NCI-H1048 (cell line): ENCODE data around the gene MPPE1.
"Not testable (repeated sequence)": the region's sequence is repeated elsewhere in the genome, so short reads cannot be mapped to it uniquely, and the experiment has no call there.

ENCODE experiments used
- DNase-seq: peaks from one replicate; lab custom pipeline; 2025; lab: John Stamatoyannopoulos, UW

The MPPE1 gene

DNA sequence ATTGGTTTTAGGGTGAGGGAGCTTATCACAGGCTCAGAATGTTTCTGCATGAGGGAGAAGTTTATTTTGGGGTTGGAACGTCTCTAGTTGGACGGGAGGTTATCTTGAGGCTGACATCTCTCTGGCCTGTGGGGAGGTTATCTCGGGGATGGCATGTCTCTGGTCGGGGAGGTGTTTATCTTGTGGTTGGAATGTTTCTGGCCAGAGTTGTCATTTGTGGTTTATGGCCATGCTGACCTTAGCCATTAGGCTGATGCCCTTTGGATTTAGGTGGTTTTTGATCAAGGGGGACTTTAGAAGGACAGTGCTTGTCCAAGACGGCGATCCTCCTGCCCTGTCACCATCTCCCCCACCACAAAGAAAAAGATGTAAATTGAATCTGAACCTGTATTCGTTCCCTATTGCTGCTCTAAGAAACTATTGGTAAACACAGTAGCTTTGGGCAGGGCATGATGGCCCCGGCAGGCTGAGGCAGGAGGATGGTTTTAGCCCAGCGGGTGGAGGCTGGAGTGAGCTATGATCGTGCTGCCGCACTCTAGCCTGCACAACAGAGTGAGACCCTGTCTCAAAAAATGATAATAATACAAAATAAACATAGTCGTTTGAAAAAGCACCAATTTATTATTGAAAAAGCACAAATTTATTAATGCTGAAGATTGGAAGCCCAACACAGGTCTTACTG, 17.8 kb upstream of the MPPE1 start:
- DNase-seq = no peak

DNA sequence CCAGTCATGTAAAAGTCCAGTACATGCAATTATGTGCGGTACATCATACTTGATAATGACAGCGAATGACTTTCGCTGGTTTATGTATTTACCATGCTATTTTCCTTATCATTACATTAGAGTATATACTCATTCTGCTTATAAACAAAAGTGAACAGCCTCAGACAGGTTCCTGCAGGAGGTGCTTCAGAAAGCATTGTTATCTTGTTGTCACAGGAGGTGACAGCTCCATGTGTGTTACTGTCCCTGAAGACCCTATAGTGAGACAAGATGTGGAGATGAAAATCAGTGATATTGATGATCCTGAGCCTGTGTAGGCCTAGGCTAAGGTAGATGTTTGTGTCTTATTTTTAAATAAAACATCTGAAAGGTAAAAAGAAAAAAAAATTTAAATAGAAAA, 15.3 kb upstream of the MPPE1 start:
- DNase-seq = no peak

DNA sequence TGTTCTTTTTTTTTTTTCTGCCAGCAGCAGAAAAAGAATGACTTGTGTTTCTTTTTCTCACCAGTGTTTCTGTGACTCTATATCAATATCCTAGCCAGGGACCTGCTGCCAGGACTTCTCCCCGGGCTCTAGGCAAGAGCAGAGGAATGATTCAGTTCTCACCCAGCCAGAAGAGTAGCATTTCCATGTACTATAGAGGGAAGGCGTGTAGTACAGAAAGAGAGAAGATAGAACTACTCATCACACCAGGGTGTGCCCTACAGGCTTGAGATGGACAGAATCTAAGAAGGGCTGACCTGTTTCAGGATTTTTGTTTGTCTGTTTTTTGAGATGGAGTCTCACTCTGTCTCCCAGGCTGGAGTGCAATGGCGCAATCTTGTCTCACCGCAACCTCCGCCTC, 11.4 kb upstream of the MPPE1 start:
- DNase-seq = not testable (repeated sequence)

DNA sequence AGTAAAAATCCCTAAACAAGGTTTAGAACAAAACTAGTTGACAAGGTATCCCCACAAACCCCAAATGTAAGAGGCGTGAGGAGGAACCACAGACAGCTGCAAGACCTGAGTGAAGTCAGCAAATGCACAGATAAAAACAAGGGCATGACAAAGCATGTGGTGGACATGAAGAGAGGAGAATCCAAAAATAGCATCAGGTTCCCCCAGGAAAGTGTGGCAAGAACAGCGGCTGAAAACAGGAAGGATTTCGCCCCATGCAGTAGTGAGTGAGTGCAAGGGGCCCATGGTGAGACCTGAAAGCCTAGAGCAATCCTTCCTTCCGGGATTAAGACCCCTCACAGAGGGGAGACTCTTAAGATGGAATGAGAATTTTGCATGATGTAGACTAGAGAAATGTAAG, 8.8 kb upstream of the MPPE1 start:
- DNase-seq = not testable (repeated sequence)

DNA sequence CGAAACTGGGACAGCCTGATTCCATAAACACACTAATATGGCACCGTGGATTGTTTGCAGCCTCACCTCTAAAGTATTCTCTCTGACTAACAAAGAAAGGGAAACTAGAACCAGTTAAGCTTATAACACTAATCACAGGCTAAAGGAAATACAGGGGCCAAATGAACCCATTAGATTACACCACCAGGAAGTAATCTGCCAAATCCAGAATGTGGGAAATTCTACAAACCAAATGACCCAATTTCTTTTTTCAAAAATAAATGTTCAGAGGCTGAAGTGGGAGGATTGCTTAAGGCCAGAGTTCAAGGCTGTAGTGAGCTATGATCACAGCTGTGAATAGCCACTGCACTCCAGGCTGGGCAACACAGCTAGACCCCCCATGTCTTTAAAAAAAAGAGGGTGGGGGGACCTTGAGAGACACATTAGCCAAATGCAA, 1.5 kb upstream of the MPPE1 start:
- no peak for DNase-seq

DNA sequence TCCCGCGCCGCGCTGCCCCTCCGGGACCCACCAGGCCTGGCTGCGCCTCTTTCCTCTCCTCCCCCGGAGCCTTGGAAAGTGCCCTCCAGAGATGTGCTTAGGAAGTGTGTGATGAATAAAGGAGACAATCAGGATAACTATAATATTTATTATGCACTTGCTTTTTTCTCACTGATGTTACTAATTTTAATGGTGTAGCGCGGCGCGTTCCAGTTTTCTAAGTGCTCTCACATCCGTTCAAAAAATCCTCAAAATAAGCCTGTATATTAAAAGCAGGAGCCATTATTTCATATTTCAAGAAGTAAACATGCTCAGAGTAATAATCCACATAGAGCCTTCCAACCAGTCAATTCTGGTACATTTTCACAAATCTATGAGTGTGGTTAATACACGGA, 941 bp upstream of the MPPE1 start:
- DNase-seq = no peak

DNA sequence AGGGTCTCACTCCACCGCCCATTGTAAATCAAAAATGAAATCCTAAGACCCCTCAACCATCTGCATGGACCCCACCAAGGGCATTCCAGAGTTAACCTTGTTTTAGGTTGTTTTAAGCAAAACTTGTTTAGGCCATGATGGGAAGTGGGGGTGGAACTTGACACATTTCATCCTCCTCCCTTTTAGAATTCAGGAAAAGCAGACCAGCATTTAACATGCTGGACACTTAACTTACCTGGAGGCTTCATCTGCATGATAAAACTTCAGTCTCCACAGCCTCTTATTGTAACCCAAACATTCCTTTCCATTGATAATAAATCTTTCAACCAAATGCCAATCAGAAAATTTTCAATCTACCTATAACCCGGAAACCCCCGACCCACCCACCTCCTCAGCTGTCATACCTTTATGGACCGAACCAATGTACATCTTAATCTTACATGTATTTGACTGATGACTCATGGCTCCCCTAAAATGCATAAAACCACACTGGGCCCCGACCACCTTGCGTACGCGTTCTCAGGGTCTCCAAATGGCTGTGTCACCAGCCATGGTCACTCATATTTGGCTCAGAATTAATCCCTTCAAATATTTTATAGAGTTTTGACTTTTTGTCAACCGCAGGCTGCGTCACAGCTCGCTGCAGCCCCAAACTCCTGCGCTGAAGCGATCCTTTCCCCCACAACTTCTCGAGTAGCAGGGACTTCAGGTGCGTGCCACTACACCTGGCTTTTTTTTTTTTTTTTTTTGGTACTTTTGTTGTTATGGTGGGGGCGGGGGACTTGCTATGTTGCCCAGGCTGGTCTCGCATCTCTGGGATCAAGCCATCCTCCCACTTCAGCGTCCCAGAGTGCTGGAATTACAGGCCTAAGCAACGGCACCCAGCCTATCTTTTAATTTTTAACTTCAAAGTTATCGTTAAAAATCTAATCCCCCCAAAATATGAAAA, 917 bp downstream of the MPPE1 start:
- DNase-seq = no peak

DNA sequence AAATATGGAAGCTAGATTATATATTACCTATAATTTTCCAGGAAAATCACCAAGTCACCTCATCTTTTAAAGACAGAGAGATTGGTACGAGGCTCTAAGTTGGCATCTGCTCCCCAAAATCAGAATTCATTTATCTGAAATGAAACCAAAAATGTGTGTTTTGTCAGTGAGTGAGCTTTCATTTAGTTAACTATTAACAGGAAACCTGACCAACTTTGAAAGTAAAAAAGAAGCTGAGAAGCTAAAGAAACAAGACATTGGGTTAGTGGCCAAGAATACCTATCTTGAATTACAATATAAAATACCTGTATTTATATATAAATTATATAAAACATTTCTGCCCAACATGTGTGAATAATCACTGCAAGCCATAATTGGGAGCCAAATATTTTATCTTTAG, 1.9 kb downstream of the MPPE1 start:
- no peak for DNase-seq

DNA sequence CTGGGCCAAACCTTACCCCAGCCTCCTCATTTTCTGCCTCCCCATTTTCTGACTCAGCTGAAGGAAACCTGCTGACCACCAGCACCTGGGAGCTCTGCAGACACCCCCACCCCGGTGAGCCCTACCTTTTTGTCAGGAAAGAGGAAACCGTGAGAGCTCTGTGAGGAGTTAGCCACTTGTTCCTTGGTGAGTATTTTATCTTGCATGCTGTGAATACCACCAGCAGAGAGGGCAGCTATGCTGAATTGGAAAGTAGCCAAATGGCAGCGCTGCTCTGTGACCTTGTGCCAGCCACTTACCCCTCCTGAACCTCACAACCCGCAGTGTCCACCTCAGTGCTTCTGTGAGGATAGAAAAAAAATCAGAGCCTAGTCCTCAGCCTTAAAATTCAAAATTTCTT, 2.5 kb downstream of the MPPE1 start:
- DNase-seq = no peak

DNA sequence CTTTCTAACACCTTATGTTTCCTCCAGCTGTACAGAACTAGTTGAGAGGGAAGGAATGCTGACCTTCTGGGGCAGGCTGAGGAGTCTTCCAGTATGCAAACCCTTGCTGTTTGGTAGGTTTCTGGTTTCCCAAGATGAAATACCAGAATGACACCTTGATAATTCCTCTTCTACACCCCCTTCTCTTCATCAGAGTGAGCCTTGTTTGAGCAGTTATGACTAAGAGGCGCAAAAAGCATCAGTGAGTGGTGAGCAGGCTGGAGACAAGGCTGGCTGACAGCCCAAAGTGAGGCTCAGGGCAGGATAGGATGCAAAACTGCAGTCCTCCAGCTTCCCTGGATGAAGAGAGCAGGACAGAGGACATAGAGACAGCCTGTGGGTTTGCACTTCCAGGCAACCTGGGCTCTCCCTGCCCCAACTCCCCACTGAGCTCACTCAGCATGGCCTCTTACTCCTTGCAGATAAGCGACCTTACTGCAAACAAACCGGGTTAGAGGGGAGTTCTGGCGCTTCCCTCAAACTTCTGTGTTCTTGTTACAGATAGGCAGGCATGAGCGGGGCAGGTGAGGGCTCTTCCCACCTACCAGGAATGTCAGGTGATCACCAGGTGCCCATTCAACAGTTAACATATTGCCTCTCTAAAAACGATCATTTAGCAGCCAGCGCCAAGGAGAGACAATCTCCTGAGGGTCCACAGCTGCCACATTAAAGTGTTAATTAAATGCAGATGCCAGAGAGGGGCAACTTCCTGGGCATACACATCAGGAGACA, 5.4 kb downstream of the MPPE1 start:
- DNase-seq = no peak

DNA sequence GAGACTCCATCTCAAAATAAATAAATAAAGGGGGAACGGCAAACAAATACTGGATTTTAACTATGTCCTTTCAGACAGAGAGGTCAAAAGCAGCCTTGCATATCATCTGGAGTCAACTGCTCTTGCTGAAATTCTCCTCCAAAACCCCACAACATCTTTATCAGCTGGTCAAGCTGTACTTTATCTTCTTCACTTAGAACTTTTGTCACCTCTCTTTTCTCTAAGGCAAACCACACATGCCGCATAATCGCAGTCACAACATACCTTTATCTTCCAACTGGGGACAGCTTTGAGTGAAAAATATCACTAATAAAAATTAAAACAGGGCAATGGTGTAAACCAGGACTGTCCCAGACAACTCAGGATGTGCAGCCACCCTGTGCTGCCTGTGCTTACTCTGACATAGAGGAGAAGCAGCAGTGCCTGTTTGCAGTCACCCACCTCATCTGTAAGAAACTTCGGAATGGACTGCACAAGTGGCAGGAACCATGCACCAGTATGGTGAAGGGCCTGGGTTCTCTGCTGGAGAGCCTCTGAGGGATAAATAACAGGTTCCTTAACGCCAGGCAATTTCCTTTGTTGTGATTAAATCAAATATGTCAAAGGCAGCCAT, 6.2 kb downstream of the MPPE1 start:
- no peak for DNase-seq

DNA sequence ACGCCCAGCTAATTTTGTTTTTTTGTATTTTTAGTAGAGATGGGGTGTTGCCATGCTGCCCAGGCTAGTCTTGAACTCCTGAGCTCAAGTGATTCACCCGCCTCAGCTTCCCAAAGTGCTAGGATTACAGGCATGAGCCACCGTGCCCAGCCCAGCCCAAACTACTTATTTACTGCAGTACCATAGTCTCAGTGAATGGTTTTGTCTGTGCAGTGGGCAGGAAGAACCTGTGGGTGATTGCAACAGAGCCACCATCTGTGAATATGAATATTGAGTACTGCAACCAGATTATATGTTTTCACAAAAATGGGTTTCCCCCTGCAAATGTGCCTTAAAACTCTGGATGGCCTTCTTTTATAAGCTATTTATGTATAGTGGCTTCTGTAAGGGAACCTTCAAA, 9.1 kb downstream of the MPPE1 start:
- no peak for DNase-seq

DNA sequence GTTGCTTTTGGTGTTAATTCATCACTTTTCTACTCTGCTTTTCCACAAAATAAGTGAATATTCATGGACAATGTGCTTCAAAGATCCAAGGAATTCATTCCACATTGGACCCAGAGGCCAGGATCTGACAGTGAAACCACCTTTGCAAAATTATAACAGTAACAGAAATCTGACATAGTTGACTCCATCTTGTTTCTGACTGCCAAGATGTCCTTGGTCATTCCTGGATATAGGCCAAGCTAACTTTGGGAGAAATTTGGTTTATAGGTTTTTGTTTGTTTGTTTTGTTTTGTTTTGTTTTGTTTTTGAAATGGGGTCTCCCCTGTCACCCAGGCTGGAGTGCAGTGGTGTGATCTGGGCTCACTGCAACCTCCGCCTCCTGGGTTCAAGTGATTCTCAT, 10.3 kb downstream of the MPPE1 start:
- no peak for DNase-seq

DNA sequence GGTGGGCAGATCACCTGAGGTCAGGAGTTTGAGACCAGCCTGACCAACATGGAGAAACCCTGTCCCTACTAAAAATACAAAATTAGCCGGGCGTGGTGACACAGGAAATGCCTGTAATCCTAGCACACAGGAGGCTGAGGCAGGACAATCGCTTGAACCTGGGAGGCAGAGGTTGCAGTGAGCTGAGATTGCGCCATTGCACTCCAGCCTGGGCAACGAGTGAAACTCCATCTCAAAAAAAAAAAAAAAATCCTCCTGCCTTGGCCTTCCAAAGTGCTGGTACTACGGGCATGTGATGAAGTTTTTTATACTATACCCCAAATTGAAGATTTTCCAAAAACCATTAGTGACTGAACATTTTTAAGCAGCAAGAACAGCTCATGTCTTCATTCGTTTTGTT, 15.7 kb downstream of the MPPE1 start:
- not testable (repeated sequence) for DNase-seq

DNA sequence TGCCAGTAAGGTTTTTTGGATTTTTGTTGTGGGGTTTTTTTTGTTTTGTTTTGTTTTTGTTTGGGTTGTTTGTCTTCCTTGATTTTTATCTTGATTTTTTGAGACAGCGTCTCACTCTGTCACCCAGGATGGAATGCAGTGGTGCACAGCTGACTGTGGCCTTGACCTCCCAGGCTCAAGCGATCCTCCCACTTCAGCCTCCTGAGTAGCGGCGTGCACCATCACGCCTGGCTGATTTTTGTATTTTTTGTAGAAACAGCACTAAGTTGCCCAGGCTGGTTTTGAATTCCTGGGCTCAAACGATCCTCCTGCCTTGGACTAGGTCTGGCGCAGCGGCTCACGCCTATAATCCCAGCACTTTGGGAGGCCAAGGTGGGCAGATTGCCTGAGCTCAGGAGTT, 16.4 kb downstream of the MPPE1 start:
- DNase-seq = no peak

DNA sequence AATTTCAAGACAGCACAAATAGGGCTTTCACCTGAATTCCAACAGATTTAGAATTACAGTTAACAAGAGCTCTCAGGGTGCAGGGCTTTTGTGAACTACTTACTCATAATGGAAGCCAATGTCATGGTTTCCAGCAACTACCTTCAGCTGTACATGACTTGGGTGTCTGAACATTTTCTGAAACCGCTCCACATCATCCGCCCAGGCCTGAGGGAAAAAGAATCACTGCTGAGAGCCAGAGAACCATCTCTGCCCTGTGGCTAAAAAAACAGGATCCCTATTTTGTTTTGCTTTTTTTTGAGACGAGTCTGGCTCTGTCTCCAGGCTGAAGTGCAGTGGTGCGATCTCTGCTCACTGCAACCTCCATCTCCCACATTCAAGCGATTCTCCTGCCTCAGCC, 18.8 kb downstream of the MPPE1 start:
- DNase-seq = no peak

DNA sequence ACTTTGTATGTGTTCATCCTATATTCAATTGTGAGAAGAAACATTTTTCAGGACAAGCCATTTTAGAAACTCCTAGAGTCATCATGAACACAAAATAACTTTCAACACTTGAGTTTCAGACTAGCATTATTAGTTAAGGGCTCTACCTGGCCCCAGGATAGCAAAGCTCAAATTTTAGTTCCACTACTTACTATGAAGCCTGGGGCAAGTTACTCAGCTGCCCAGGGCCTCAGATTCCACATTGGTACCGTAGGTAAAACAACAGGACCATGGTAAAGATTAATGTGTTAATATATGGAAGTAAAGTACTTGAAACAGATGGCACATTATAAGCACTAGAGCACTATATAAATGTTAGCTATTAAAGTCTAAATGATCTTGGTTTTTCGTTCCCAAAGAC, 19.4 kb downstream of the MPPE1 start:
- DNase-seq = no peak

DNA sequence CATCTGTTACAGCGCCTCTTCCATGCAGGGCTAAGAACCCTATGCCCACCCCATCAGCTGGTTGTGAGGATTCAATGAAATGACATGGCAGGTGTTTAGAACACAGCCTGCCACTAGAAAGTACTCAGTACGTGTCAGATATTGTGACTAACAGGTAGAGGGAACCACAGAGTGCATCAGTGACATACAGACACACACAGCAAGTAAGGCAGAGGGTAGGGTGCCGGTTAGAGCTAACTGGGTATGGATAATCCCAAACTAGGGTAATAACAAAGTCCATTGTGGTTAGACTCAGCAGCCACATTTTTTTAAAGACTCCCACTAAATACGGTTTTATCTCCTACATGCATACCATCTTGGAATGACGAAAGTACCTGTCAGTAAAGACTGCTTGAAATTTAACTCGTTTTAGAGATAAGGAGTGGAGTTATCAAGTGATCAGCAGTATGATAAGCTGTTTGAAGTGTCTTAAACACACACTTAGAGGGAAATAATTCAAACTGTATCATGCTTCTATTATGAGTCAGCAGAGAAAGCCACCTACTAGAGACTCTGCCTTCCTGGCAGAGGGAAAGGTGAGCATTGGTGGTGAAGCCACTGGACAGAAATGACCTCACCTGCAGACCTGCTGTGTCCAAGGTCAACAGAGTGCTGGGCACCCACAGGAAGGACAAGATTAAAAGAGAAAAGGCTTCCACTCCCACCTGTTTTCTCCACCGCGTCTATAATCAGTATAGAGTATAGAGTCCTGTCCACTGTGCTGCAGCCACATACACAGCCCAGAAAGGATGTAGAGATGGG, 20.6 kb downstream of the MPPE1 start:
- no peak for DNase-seq

DNA sequence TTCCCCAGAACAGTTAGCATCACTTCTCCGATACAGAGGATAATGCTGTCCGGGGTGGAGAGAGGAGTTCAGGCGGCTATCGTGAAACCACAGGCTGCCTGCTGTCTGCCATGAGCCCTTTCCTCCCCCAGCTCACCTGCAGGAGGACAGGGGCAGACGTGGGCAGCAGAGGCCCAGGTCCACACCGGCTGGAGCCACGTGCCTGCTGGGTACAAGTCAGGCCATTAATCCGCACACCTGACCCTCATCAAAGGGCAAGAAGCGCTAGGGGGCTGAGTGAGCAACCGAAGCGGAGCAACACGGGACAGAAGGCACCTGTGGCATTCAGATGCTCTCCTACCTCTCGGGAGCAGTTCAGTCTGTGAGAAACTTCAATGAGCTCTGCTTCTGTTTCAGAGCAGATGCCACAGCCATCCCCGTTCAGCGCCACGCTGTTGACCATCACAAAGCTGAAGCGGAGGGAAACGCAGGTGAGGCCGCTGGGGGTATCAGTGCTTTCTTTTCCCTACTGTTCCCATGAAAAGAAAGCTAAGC, 21.5 kb downstream of the MPPE1 start:
- no peak for DNase-seq

DNA sequence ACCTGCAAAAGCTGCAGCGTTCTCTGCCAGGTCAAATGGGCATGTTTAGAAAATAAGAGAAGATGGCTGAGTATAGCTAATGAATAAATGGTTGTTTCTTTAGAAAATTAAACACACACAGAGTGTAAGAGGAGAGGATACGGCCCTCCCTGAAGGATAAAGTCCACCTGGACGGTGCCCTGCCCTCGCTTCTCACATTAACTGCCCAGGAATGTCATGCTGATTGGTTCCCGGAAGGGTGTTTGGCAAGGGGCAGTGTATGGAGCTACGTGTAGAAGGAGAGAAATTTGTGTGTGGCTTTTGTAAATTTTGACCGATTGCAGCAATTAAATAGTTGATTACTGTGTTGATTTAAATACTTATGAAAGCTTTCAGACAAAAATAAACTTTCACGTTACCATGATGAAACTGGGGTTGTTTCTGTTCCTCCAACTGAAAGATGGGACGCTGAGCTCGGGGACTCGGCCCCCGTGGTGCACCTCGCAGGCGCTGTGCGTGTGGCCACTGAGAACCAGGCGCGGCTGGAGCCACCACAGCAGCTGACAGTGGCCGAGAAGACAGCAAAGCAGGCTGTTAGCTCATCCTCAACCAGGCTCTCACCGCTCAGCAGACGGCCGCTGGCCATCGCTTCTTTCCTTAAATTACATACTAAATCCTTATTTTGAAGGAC, 22.7 kb downstream of the MPPE1 start:
- DNase-seq = no peak
